NCI-H526 (cell line): ENCODE results near the gene SEZ6L2.
"Not testable (repeated sequence)": the region's sequence is repeated elsewhere in the genome, so short reads cannot be mapped to it uniquely, and the experiment has no call there.

Source experiments
- DNase-seq, 2 experiments: peaks; one replicate each; lab custom pipeline; 2025; lab: John Stamatoyannopoulos, UW

Gene SEZ6L2

DNA sequence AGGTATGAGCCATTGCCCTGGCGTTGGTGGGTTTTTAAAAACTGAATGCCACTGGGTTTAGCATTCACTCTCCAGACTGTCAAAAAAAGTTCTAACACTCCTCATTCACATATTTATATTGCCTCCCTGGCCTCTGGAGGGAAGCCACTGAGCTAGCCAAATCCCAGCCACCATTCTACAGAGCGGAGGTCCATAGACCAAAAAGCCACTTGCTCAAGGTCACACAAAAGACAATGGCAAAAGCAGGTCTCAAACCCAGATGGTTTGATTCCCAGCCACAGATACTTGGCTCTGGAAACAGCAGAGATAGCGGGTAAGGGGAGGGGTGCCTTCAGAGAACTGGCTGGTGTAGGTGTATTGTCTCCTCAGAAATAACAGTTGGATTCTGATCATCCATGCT is 18.3 kb downstream of the SEZ6L2 start:
- DNase-seq = no peak

DNA sequence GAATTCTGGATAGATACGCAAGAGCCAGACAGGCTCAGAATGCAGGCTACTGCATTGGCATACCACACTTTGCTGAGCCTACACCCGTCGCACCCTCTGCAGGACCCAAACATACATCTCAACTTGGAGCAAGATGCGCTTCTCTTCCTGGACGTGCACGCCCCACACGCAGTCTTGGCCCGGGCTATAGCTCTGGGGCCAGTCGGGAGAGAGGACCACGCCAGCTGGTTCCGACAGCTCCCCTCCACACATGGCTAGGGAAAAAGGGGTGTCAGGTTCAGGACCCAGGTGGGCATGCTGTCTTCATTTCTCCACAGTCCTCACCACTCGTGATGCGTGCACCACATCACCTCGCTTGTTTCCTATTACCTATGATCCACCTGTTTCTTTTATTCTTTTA is 21.2 kb downstream of the SEZ6L2 start:
- DNase-seq = no peak

GRCh38 chr16:29877266-29877961 is 21.9 kb downstream of the SEZ6L2 start:
- peak; percentile 41 to 52 for DNase-seq

GRCh38 chr16:29876594-29877249 is 22.6 kb downstream of the SEZ6L2 start:
- DNase-seq = no peak

DNA sequence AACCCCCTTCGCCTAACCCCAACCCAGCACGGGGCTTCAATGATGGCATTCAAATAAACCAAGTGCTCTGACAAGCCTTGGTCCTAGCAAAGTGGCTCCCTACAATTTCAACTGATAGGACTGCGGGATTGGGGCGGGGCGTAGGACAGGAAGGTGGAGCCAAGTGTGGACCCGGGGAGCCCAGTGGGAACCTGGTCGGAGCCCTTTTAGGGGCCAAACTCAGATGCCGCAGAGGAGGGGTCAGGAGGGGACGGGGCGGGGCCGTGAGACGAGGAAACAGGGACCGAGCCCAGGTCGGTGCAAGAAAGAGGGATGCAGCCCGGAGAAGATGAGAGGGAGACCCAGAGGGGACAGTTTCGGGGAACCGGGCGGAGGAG is 23.1 kb downstream of the SEZ6L2 start:
- no peak for DNase-seq

DNA sequence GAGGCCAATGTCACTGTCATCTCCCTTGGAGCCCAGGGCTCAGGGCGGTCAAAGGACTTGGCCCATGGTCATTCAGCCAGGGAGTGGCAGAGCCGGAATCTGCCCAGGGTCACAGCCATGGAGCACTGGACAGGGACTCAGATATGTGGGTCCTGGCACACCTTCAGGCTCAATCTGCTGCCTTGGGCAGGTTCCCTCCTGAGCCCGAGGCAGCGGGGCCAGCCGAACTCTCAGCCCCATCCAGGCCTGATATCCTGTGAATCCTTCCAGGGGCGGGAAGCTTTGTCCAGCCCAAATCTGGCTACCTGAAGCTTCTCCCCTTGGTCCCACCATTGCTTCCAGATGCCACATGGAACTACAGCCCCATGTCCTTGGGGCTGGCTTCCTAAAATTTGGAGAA is 24.1 kb downstream of the SEZ6L2 start:
- no peak for DNase-seq

GRCh38 chr16:29873319-29873718 is 26.0 kb downstream of the SEZ6L2 start:
- no peak for DNase-seq

DNA sequence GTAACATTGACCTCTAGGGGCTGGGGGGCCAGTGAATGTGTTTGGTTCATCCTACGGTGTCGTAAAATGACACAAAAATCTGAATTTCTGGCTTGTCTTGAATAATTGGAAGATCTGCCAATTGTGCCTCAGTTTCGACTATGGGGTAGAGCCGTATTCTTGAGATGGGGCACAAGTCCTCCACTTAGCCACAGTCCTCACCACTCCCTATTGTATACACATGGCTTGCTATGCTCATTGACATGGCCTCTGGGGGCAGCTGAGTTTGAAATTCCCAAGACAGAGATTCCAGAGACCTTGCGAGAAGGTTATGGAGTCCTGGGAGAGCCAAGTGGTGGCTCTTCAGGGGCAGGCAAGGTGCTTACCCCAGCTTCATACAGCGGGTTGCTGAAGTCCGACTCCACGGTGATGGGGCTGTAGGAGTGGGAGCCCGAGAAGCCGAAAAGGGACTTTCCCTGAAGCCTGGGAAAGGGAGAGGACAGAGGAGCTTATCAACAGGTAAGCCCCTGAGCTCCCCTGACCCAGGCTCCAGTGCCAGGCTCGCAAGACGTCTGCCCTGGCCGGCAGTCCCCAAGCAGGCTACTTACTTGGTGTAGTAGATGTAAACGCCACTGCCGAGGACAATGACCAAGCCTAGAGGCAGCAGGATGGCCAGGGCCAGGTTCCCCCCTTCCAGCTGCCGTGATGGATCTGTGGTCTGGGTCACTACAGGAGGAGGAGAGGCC is 27.4 kb downstream of the SEZ6L2 start:
- no peak for DNase-seq

DNA sequence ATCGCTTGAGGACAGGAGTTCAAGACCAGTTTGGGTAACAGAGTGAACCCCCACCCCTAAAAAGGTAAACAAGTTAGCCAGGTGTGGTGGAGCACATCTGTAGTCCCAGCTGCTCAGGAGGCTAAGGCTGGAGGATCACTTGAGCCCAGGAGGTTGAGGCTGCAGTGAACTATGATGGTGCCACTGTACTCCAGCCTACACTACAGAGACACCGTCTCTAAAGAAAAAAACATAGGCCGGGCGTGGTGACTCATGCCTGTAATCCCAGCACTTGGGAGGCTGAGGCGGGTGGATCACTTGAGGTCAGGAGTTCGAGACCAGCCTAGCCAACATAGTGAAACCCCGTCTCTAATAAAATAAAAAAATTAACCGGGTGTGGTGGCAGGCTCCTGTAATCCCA is 30.3 kb downstream of the SEZ6L2 start:
- DNase-seq = not testable (repeated sequence)

- DNase-seq = no peak
These were observed 30.8 kb downstream of the SEZ6L2 start for GRCh38 chr16:29868396-29869009.

DNA sequence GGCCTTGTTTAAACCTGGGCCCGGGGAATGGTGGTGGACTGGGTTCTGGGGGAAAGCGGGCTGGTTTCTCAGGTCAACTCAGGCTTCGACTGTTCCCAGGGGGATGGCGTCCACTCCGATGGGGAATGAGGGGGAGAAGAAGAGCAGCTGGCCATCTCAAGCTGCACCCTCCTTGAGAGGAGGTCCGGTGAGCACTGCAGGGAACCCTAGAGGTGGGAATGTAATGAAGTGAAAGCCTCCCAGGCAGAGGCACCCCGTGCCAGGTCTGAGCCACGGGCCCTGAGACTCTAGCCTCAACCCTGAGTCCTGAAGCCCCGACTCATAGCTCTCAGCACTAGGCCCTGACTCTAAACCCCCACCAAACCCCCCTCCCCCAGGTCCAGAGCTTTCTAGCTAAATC is 35.1 kb downstream of the SEZ6L2 start:
- DNase-seq = no peak

- DNase-seq = no peak
These were observed 35.7 kb downstream of the SEZ6L2 start for GRCh38 chr16:29863669-29863984.

DNA sequence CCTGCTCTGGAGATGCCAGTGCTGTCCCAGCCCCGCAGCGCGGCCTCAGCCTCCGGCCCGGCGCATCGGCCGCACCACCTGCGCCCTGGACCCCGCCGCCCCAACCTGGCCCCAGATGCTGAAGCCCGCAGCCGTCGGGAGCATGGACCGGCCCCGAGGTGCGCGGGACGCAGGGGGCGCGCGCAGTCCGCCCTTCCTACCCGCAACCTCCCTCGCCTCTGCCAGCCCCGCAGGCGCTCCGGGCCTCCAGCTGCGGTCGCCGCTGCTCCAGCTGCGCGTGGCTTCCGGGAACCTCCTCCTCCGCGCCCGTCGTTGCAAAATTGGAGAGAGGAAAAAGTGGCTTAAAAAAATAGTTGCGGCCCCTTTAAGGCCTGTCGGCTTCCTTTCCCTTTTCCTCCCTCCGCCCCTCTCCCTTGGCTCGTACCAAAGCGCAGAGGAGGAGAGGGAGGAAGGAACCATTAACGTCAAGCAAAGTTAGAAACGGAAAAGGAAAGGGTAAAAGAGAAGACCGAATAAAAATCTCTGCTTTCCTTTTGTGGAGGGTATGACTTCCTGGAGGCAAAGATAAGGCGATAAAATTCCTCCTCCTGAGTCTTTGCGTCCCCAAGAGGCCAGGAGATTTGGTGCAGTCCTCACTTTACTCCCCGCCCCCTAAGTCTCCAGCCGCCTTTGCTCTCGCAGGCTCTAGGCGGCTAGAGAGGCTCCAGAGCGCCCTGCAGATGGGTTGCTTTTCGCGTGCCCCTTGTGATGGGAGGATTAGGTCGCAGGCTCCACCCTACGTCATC is 36.3 kb downstream of the SEZ6L2 start, which contains the start of gene CDIPT:
TSS of gene CDIPT (minus strand) at position 343 of the 785 bp plus-strand sequence. CDS start 369 bp downstream, outside the sequence.
- DNase-seq = peak; percentile 96 to 98

DNA sequence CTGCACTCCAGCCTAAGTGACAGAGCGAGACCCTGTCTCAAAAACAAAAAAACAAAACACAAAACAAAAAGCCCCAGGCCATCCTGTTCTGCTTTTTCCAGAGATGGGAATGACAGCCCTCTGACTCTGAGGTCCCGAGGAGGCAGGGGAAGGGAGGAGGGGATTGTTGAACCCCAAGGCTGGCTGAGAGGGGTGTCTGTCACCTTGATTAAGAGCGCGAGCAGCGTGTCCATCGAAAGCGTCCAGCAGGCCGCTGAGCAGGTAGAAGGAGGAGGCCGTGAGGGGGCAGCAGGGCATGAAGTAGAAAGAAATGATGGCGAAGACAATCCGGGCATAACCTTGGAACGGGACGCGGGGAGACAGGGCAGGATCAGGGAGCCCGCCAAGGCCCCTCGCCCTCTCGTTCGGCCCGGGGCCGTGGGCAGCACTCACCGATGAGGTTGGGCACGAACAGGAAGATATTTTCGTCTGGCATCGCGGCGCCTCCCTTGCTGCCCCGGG is 36.9 kb downstream of the SEZ6L2 start:
- DNase-seq = peak in 1 of 2 experiments; percentile 2

GRCh38 chr16:29860218-29860617 is 39.1 kb downstream of the SEZ6L2 start:
- DNase-seq = no peak

GRCh38 chr16:29858974-29859373 is 40.4 kb downstream of the SEZ6L2 start:
- no peak for DNase-seq

- no peak for DNase-seq
These were observed 41.1 kb downstream of the SEZ6L2 start for GRCh38 chr16:29858149-29858849.

DNA sequence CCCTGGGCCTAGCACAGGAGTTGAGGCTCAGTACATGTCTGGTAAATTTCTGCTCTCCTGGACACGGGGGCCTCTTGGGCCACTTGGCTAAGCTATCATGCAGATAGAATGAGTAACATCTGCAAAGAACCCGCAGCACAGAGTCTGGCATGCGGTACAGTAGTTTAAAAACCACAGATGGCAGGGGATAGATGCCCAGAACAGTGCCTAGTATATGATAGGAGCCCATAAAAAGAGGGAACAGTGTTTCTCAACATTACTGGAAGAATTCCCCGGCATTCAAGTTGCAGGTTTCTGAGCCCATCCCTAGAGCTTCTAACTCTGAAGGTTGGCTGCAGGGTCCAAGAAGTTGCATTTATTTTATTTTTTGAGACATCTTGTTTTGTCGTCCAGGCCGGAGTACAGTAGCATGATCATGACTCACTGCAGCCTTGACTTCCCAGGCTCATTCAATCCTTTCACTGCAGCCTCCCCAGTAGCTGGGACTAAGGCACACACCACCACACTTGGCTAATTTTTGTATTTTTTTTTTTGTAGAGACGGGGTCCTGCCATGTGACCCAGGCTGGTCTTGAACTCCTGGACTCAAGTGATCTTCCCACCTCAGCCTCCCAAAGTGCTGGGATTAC is 42.1 kb downstream of the SEZ6L2 start:
- no peak for DNase-seq

DNA sequence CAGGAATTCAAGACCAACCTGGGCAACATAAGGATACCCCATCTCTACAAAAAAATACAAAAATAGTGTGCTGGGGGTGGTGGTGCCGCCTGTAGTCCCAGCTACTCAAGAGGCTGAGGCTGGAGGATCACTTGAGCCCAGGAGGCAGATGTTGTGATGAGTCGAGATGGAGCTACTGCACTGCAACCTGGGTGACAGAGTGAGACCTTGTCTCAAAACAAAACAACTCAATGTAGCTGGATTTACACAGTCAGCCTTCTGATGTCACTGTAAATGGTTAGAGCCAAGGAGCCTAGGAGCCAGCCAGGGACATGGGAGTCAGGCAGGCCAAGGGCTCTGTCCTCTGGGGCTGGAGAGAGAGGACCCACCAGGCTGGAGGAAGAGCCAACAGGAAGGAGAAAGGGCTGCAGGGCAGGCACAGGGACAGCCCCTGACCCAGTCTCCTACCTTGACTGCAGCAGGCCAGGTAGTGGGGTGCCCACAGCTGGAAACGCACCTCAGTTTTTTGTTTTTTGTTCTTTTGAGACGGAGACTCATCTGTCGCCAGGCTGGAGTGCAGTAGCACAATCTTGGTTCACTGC is 44.7 kb downstream of the SEZ6L2 start:
- DNase-seq = peak in 1 of 2 experiments; percentile 17

DNA sequence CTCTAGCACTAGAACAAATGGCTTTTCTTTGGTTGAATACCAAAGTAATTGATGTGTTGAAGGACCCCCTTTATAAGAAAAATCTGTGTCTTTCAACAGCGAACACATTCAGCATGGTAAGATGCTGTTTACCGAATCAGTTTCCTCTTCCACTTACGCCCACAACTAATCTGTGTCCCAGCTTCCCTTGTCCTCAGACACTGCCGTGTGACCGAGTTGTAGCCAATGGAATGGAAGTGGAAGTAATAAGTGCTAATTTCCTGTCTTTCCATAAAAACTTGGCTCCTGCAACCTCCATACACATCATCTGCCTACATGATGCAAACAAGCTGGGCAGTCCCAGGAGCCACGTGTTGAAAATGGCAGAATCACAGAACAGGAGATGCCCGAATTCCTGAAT is 46.7 kb downstream of the SEZ6L2 start:
- no peak for DNase-seq
